Left kidney (tissue), 2 donors: ENCODE measurements around the gene CLTRN. TPM values are rescaled to one million over a fixed set of nuclear protein-coding genes. Genes with fewer than 3 reads are reported as not detected.

Experiments used
- DNase-seq: peaks from one replicate; pipeline ENCODE4 v3.0.0-alpha.2; 2013
- polyA plus RNA-seq: library from polyadenylated mRNA; unstranded; fragments of 120-200 nt; gene quantifications from one replicate; pipeline ENCODE4 v1.2.1, GENCODE V29; 2013; ENCODE audit not compliant: insufficient read length

CLTRN gene
- polyA plus RNA-seq, 1 donor = 21.4 TPM

DNA sequence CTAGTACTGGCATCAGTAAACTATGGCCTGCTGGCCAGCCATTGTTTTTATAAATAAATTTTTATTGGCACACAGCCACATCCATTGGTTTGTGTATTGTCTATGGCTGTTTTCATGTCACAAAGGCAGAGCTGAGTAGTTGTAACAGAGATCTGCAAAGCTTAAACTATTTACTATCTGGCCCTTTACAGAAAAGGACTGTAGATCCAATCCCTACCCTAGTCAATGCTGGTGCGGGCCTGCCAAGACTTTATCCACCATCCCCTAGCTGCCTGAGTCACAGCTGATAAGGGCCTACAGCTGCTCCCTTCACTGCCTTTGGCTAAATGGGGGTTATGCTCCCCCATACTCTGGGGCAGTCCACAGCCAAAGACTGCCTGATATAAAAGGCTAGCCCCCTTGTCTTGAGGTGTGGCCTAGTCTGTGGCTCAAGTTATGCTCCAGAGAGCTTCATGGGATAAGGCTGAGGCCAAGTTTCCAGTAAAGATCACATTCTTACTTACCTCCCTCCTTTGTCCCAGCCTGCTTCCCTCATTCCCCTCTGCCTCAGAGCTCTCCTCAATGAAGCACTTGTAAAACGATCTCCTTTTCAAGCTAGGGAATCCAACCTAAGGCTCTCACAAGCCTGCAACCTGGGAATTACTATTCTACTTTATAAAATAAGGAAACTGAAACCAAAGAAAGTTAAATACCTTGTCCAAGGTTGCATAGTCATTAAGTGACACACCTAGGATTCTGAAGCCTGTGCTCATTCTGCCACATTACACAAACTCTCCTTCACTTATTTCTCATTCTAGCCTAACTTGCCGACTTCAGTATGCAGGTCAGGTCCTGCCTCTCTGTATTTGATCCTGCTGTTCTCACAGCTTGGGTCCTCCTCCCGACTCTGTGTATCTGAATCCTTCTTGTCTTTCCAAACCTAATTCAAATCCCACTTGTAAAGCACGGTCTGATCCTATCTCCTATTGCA is 84.5 kb downstream of the CLTRN start:
- no peak for DNase-seq

Other genes starting within 250 kb of the CLTRN start
- 5.6 TPM for gene PIR, start 171.5 kb downstream of the CLTRN start, polyA plus RNA-seq
- gene BMX, start 164.0 kb downstream of the CLTRN start, polyA plus RNA-seq = 0.55 TPM
- gene ACE2, start 63.8 kb downstream of the CLTRN start, polyA plus RNA-seq = 55.0 TPM
- gene CA5B, start 73.5 kb upstream of the CLTRN start, polyA plus RNA-seq = 12.3 TPM
- 18.5 TPM for gene ZRSR2, start 125.7 kb upstream of the CLTRN start, polyA plus RNA-seq
- gene AP1S2, start 190.0 kb upstream of the CLTRN start, polyA plus RNA-seq = 60.0 TPM